NCI-H524 (cell line): ENCODE results near the gene ESRRG.

ENCODE experiments used
- DNase-seq, 2 experiments: peaks; one replicate each; lab custom pipeline; 2025; lab: John Stamatoyannopoulos, UW

The ESRRG gene

GRCh38 chr1:216518844-216519627 is 204.2 kb downstream of the ESRRG start:
- peak; percentile 8 to 62 for DNase-seq

DNA sequence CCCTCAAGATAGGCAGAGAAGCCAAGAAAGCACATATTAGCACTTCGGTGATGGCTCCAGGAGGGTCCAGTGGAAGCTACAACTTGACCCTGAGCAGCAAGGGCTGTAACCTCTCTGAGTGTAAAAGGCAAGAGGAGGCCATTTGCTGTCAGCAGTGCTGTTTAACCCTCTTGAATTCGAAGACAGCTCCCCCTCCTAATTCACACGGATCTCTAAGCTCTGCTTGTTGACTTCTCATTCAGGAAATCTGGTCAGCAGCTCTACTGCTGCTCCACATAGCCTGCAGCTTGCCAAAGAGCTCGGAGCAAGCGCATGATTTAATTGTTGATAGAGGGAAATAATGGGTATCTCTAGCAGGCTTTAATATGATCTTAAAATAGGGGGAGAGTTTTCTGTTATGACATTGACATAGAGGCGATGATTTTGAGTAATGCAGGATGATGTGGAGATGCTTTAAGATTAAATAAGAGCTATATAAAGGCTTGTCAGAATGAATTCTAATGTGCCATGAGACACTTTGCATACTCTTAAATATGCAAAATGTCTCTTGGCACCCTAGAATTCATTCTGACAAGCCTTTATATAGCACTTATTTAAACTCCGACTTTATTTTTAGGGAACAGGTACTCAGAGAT is 220.6 kb downstream of the ESRRG start:
- DNase-seq: no peak

DNA sequence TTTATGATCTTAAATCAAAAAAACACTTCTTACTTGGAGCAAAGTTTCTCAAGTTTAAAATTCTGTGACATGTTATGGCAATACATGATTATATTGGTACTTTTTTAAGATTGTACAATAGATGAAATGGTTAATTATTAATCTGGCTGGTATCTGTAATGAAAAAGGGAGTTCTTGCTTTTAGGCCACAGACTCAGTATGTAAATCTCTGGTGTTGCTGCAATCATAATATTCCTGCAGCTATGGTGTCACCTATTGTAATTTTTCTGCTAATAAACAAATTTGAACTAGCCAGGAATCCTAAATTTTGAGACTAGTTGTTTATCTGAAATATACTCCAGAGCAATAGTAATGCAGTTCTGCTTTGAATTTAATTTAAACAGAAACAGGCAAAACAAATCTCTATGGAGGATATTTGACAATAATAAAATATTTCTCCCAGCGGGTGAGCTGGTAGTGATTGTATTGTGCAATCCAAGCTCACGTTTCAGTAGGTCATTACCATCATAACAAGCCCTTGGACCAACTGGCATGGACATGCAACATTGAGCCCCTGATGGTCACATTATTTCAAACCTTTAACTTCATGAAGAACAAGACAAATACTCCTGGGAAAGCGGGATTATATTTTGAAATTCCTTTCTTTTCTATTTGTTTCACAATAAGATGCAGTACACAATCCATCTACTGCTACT is 222.8 kb downstream of the ESRRG start:
- peak in 1 of 2 experiments; percentile 23 for DNase-seq

- no peak for DNase-seq
Observed at GRCh38 chr1:216499581-216500272, 223.5 kb downstream of the ESRRG start.

- DNase-seq: no peak
Observed at GRCh38 chr1:216498277-216498676, 225.0 kb downstream of the ESRRG start.

- no peak for DNase-seq
Observed at GRCh38 chr1:216485042-216485441, 238.2 kb downstream of the ESRRG start.

- DNase-seq: no peak
Observed at GRCh38 chr1:216483672-216484401, 239.4 kb downstream of the ESRRG start.

- DNase-seq: no peak
Observed at GRCh38 chr1:216482620-216483019, 240.6 kb downstream of the ESRRG start.

- DNase-seq: no peak
Observed at GRCh38 chr1:216478238-216478637, 245.0 kb downstream of the ESRRG start.

- DNase-seq: peak in 1 of 2 experiments; percentile 54
Observed at GRCh38 chr1:216476341-216476740, 246.9 kb downstream of the ESRRG start.

- DNase-seq: no peak
Observed at GRCh38 chr1:216475659-216476276, 247.5 kb downstream of the ESRRG start.

DNA sequence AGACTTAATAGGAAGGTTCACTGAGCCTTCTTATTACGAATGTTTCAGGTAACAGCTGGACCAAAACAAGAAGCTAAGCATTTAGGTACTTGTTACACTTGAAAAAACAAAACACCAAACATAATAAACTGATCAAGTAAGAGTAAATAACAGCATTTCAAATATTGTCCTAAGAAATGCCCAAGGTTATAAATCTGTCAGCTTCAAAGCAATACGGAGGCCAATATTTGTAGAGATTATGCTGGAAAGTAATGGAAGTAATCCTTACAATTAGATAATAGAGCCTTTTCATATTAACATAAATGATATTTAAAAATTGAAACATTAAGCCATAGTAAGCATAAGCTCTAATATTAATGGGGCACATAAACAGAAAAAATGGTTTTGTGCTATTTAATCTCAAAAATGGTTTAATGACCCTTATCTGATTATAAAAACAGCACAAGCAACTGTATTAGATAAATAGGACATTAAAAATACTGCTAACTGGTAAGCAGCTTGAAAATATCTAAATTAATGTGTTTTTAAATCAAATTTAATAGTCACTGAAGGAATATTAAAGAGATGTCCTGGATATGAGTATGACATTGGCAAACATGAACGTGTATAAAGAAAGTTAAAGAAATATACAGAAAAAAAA is 256.9 kb downstream of the ESRRG start:
- no peak for DNase-seq

- DNase-seq: no peak
Observed at GRCh38 chr1:216464489-216464888, 258.7 kb downstream of the ESRRG start.

- no peak for DNase-seq
Observed at GRCh38 chr1:216462066-216462775, 261.0 kb downstream of the ESRRG start.

DNA sequence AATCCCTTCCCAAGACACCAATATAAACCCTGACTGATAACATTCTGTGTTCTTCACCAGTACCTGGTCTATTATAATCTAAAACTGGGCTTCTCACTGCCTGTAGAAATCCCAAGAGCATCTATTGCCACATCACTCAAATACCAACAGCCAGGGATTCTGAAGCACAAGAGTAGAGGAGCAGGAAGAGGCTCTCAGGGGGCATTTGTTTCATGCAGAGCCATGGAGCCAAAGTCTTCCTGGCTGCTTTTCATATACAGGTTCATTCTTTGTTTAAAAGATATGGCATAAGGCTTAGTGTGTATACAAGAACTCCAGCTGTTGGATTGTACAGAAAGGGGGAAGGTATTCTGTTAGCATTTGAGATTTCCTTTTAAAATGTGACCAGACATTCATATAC is 261.8 kb downstream of the ESRRG start:
- DNase-seq: no peak

GRCh38 chr1:216459651-216460207 is 263.5 kb downstream of the ESRRG start:
- DNase-seq: no peak

DNA sequence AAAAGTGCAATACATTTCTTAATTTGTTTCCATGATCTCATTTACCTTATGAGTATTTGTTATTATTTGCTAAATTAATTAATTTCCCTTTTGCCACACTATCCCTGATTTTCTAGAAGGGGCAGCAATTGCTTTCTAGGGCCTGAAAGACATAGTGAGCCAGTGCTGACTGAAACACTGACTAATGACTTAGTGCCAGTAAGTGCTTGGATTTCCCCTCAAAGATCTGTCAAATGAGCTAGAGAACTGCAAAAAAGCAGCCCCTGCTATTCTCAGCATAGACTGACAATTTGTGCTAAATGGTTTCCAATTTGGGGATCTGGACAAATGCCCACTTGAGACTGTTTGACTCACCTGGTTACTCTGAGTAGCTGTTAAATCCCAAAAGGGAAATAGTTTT is 264.4 kb downstream of the ESRRG start:
- no peak for DNase-seq

DNA sequence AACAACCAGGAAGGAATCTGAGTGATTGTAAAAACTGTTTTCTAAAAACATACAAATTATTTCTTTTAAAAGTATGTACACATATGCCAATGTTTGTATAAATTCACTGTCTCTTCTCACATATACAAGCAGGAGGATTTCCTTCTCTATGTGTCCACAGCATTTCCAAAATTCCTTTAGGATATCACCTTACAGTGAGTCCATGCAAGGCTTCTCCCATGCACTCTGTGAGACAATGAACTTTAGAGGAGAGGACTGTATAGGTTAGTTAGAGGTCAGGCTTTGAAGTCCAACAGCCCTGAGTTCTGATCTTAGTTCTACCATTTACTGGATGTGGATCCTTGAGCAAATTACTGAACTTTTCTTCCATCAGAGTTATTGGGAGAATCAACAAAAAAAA is 265.9 kb downstream of the ESRRG start:
- no peak for DNase-seq

DNA sequence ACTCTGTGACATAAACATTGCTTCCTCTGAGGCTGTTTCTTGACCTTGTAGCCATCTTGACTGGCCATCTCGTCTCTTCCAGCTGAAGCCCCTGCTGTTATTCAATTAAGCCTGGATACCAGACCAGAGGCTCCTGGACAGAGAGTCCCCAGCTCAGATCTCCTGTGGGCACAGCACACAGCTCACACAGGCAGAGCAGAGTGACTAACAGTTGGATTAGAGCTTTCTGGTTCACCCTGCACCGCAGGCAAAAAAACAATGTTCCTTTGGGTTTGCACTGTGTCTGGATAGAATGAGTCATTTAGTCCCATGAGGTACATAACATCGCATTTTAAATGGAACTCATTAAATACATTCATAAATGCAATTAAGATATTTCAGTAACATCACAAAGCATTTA is 266.5 kb downstream of the ESRRG start:
- no peak for DNase-seq

DNA sequence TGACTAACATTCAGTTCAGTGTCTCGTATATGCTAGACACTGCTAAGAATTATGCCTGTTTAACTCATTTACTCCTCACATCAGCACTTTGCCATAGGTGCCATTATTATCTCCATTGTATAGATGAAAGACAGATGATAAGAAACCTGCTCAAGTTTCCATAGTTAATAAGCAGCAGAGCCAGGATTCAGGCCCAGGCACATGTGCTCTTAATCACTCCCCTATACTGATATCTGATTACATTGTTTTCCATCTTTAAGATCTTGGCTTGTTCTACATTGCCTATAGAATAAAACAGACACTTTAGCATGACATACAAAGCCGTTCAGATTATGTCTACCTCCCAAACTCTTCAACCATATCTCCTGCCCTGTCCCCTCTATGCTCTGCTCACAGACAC is 269.5 kb downstream of the ESRRG start:
- DNase-seq: no peak
